ENCODE results near the gene FREY1. TPM values are rescaled to one million over a fixed set of nuclear protein-coding genes. Genes with fewer than 3 reads are reported as not detected.

FREY1 gene
- total and polyA plus RNA-seq, 4 donors: 0.15 to 0.67 (median 0.39) TPM

DNA sequence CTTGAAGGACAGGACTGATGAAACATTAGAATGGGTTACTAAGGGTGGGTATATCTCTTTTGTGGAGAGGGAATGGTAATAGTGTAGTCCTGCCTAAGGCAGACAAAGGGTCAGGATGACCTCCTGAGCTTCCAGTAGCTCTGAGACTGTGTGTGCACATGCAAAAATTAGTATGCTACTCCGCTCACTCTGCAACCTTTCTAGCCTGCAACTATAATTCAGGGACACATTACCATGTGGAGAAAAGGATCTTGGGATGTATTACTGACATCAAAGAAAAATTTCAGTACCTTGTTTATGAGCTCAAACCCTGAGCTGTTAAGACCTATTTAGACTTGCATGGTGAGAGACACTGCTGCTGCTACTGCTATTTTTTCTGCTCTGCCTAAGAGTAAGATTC, 40.8 kb upstream of the FREY1 start:
- Histone ChIP-seq H3K9ac (ENCODE audit: insufficient read depth in 1 of 2, low read length in 2 of 2) (no peak overlapping the region), H3K27me3 (ENCODE audit: control insufficient read depth in 3 of 3, insufficient read depth in 3 of 3, low read length in 2 of 3) (no peaks in the 10 kb centered on the region), H3K36me3 (ENCODE audit: control insufficient read depth in 4 of 4, insufficient read depth in 4 of 4, low read length in 4 of 4) (peaks cover 26 to 45% (median 34%) of the 10 kb centered on the region in 4 donors), H3K9me3 (ENCODE audit: control insufficient read depth in 4 of 4, insufficient read depth in 3 of 4, low read length in 3 of 4) (no peaks in the 10 kb centered on the region), H3K4me3 (no peak overlapping the region), H3K27ac (ENCODE audit: low read depth in 1 of 2, low read length in 1 of 2) (no peak overlapping the region), H3K4me1 (ENCODE audit: control insufficient read depth in 5 of 5, insufficient read depth in 5 of 5, low read length in 5 of 5) (peaks cover 0 to 8% (median 0%) of the 10 kb centered on the region in 5 donors)
- ATAC-seq (ENCODE audit: insufficient read depth, low FRiP score): no peak
- no peak for DNase-seq
- WGBS, 2 donors: 100% methylated on average over 1 of the region's 1 CpG
- TF ChIP-seq, protein P1, sequence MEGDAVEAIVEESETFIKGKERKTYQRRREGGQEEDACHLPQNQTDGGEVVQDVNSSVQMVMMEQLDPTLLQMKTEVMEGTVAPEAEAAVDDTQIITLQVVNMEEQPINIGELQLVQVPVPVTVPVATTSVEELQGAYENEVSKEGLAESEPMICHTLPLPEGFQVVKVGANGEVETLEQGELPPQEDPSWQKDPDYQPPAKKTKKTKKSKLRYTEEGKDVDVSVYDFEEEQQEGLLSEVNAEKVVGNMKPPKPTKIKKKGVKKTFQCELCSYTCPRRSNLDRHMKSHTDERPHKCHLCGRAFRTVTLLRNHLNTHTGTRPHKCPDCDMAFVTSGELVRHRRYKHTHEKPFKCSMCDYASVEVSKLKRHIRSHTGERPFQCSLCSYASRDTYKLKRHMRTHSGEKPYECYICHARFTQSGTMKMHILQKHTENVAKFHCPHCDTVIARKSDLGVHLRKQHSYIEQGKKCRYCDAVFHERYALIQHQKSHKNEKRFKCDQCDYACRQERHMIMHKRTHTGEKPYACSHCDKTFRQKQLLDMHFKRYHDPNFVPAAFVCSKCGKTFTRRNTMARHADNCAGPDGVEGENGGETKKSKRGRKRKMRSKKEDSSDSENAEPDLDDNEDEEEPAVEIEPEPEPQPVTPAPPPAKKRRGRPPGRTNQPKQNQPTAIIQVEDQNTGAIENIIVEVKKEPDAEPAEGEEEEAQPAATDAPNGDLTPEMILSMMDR (IDR thresholded peaks at IDR 0.05; ENCODE audit: control extremely low read depth, extremely low read depth): no peak

GRCh38 chr11:45945397-45945999, 38.4 kb upstream of the FREY1 start:
- Histone ChIP-seq H3K36me3 (ENCODE audit: control insufficient read depth in 4 of 4, insufficient read depth in 4 of 4, low read length in 4 of 4) (peaks cover 30 to 38% (median 35%) of the 10 kb centered on the region in 4 donors), H3K27me3 (ENCODE audit: control insufficient read depth in 3 of 3, insufficient read depth in 3 of 3, low read length in 2 of 3) (no peaks in the 10 kb centered on the region), H3K27ac (ENCODE audit: low read depth in 1 of 2, low read length in 1 of 2) (no peak overlapping the region), H3K9me3 (ENCODE audit: control insufficient read depth in 4 of 4, insufficient read depth in 3 of 4, low read length in 3 of 4) (no peaks in the 10 kb centered on the region), H3K4me3 (no peak overlapping the region), H3K9ac (ENCODE audit: insufficient read depth in 1 of 2, low read length in 2 of 2) (no peak overlapping the region), H3K4me1 (ENCODE audit: control insufficient read depth in 5 of 5, insufficient read depth in 5 of 5, low read length in 5 of 5) (peaks cover 0 to 8% (median 0%) of the 10 kb centered on the region in 5 donors)
- TF ChIP-seq, protein P1 (IDR thresholded peaks at IDR 0.05; ENCODE audit: control extremely low read depth, extremely low read depth): no peak
- ATAC-seq (ENCODE audit: insufficient read depth, low FRiP score) (no peak), DNase-seq (peak in 1 of 3 donors; percentile 30)
- 83 to 90% methylated on average over 3 of the region's 3 CpGs for WGBS, 2 donors

GRCh38 chr11:45942381-45942780, 35.3 kb upstream of the FREY1 start:
- ATAC-seq (ENCODE audit: insufficient read depth, low FRiP score): no peak
- H3K27me3 ChIP-seq (ENCODE audit: control insufficient read depth in 3 of 3, insufficient read depth in 3 of 3, low read length in 2 of 3): no peaks in the 10 kb centered on the region
- H3K27ac ChIP-seq (ENCODE audit: low read depth in 1 of 2, low read length in 1 of 2): no peak overlapping the region
- 96% methylated on average over 4 of the region's 4 CpGs for WGBS, 2 donors
- DNase-seq: no peak
- no peaks in the 10 kb centered on the region for H3K9me3 ChIP-seq (ENCODE audit: control insufficient read depth in 4 of 4, insufficient read depth in 3 of 4, low read length in 3 of 4)
- H3K9ac ChIP-seq (ENCODE audit: insufficient read depth in 1 of 2, low read length in 2 of 2): no peak overlapping the region
- H3K4me1 ChIP-seq (ENCODE audit: control insufficient read depth in 5 of 5, insufficient read depth in 5 of 5, low read length in 5 of 5): peaks cover 0 to 8% (median 0%) of the 10 kb centered on the region in 5 donors
- H3K4me3 ChIP-seq: no peak overlapping the region
- TF ChIP-seq, protein P1 (IDR thresholded peaks at IDR 0.05; ENCODE audit: control extremely low read depth, extremely low read depth): no peak
- H3K36me3 ChIP-seq (ENCODE audit: control insufficient read depth in 4 of 4, insufficient read depth in 4 of 4, low read length in 4 of 4): peaks cover 15 to 22% (median 21%) of the 10 kb centered on the region in 4 donors

GRCh38 chr11:45941285-45941684, 34.2 kb upstream of the FREY1 start:
- ATAC-seq (ENCODE audit: insufficient read depth, low FRiP score): no peak
- no peak for DNase-seq
- Histone ChIP-seq H3K27me3 (ENCODE audit: control insufficient read depth in 3 of 3, insufficient read depth in 3 of 3, low read length in 2 of 3) (no peaks in the 10 kb centered on the region), H3K27ac (ENCODE audit: low read depth in 1 of 2, low read length in 1 of 2) (no peak overlapping the region), H3K9ac (ENCODE audit: insufficient read depth in 1 of 2, low read length in 2 of 2) (no peak overlapping the region), H3K36me3 (ENCODE audit: control insufficient read depth in 4 of 4, insufficient read depth in 4 of 4, low read length in 4 of 4) (peaks cover 12 to 20% (median 16%) of the 10 kb centered on the region in 4 donors), H3K4me3 (no peak overlapping the region), H3K9me3 (ENCODE audit: control insufficient read depth in 4 of 4, insufficient read depth in 3 of 4, low read length in 3 of 4) (no peaks in the 10 kb centered on the region), H3K4me1 (ENCODE audit: control insufficient read depth in 5 of 5, insufficient read depth in 5 of 5, low read length in 5 of 5) (peaks cover 0 to 8% (median 0%) of the 10 kb centered on the region in 5 donors)
- TF ChIP-seq, protein P1 (IDR thresholded peaks at IDR 0.05; ENCODE audit: control extremely low read depth, extremely low read depth): no peak
- 94 to 98% methylated on average over 4 of the region's 4 CpGs for WGBS, 2 donors

Data from lung (tissue), 12 donors.